ES-I3 (cell line): ENCODE data around the gene PRKCZ.

Experiments
- H3K36me3 ChIP-seq: 2 replicates; pipeline ENCODE4 v1.6.1; 2013; ENCODE audit warnings: mild to moderate bottlenecking, low read length, control low read depth, moderate library complexity; ENCODE audit not compliant: insufficient read depth
- H3K4me1 ChIP-seq: 2 replicates; pipeline ENCODE4 v1.6.1; 2013; ENCODE audit warnings: mild to moderate bottlenecking, control low read depth, low read length; ENCODE audit not compliant: insufficient read depth
- H3K9ac ChIP-seq: 2 replicates; pipeline ENCODE4 v1.6.1; 2013; ENCODE audit warnings: low read depth, mild to moderate bottlenecking, low read length, moderate library complexity
- H3K9me3 ChIP-seq: 2 replicates; pipeline ENCODE4 v1.6.1; 2013; ENCODE audit warnings: mild to moderate bottlenecking, low read length, moderate library complexity; ENCODE audit not compliant: control insufficient read depth, insufficient read depth

Gene PRKCZ

DNA sequence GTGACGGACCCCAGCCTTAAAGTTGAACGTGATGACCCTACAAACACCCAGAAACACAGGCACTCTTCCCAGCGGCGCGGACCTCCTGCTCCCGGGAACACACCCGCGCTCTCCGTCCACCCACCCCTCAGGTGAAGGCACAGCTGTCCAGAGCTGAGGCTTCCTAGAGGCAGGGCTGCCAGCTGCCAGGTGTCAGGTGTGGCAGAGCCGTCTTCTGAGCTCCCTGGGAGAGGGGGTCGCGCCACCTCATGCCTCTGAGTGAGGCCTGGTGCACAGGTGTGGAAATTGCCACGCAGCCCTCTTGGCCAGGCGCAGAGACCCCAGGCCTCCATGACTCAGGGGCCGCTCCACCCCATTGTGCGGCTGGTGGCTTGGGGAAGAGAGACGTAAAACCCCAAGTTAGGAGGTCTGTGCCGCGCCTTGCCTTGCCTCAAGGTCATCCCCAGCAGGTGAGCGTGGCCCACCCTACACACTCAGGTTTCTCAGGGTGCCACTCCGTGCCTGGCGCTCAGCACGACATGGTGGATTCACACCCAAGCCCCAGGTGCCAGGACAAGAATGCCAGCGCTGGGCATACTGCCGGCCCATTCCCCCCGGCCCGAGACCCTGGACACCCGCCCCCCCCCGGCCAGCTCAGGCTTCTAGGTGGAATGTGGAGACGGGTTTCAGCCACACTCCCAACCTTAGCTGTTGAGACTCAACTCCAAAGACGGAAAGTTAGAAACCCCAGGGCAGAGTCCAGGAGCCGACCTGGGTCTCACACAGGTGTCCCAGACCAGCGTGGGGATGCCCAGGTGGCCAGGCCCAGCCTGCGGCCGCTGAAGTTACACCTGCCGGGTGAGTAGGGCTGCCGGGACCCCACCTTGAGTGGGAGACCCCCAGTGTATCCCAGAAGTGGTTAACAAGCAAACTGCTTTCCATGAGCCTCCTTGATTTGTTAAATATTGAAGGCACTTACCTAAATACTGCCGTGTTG, 136.0 kb downstream of the PRKCZ start:
- Histone ChIP-seq H3K4me1 (no peaks in the 10 kb centered on the region; the same call in 1 of the 2 replicates), H3K9ac (no peak overlapping the region), H3K36me3 (no peaks in the 10 kb centered on the region; the same call in 1 of the 2 replicates), H3K9me3 (no peaks in the 10 kb centered on the region)

DNA sequence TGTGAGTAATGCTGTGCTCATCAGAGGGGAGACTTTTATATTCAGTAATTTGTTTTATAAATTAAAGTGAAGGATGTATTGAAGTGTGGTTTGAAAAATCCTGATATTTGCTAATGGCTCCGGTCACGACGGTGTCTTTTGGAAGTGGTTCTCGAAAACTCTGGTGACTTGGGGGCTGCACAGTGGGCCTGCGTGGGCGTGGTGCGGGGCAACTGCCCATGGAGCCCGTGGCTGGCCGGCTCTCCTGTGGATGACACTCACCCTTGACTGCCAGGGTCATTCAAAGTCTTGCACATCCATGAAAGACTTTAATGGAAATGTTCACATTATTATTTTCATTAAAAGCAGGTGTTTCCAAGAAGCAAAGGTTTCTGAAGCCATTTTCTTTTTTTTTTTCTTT, 136.7 kb downstream of the PRKCZ start:
- H3K4me1 ChIP-seq: no peaks in the 10 kb centered on the region; the same call in 1 of the 2 replicates
- H3K9ac ChIP-seq: no peak overlapping the region
- H3K9me3 ChIP-seq: no peaks in the 10 kb centered on the region
- no peaks in the 10 kb centered on the region; the same call in 1 of the 2 replicates for H3K36me3 ChIP-seq

DNA sequence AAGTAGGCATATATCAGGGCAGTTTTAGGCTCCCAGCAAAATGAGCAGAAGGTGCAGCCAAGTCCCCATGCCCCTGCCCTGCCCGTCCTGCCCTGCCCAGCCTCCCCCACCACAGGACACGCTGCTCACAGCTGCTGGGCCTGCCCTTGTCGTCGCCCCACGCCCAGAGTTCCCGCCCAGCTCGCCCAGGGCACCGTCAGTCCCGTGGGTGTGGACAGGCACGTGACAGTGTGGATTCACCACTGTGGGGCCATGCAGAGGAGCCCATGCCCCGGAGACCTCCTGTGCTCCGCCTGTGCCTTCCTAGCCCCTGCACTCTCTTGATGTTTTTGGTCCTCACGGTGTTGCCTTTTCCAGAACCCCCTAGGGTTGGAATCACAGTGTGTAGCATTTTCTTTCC, 137.4 kb downstream of the PRKCZ start:
- Histone ChIP-seq H3K4me1 (no peaks in the 10 kb centered on the region; the same call in 1 of the 2 replicates), H3K9ac (no peak overlapping the region), H3K36me3 (no peaks in the 10 kb centered on the region; the same call in 1 of the 2 replicates), H3K9me3 (no peaks in the 10 kb centered on the region)

DNA sequence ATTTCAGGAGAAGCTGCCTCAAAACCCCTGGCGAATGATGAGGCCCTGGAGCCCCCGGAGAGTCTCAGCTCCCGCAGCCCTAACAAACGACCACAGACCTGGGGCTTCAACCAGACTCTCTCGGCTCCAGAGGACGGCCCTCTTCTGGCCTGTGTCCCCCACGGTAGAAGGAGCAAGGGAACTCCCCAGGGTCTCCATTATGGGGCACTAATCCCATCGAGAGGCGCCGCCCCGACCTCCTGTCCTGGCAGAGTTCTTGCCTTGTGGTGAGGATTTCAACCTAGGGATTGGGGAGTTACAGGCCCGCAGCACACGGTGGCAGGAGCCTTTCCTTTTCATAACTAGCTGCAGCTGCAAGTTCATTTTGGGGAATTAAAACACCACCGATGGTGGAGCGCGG, 138.1 kb downstream of the PRKCZ start:
- Histone ChIP-seq H3K9me3 (no peaks in the 10 kb centered on the region), H3K36me3 (no peaks in the 10 kb centered on the region; the same call in 1 of the 2 replicates), H3K4me1 (no peaks in the 10 kb centered on the region; the same call in 1 of the 2 replicates), H3K9ac (no peak overlapping the region)

DNA sequence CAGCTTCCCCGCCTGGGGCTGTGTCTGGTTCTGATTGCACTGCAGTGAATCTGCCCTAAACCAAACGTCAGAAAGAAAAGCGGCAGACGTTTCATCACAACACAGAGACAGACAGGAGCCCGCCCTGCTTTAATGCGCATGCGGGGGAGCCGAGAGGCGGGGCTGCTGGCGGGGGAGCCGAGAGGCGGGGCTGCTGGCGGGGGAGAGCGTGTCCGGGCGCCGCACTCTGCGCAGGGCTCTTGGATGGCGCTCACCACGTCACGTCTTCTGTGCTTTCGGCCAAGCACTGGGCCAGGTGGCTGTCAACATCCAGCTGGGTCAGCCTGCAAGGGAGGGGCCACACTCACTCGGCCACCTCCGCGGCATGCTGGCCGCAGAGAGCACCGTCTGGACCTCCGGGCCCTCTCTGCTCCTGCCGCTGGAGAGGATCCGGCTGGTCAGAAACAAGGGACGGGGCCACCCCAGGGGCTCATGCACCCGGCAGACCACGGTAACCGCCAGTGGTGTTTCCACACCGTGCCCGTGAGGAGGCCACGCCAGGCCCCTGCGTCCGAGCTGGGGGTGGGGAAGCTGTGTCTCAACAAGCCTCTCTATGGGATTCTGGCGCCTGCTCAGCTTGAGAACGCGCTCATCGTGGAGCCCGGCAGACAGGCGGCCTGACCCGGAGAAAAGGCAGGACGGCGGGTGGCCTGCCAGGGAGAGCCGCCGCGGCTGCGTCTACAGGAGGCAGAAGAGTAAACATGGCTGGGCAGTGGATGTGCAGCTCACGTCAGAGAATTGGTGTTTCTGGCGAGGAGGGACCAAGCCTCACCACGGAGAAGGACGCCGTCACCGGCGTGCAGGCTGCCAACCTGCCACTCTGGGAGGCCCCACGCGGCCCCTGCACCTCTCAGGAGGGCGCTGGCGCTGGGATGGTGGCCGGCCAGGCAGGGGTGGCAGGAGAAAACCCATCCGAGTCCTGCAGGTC, 139.5 kb downstream of the PRKCZ start:
- Histone ChIP-seq H3K4me1 (no peaks in the 10 kb centered on the region; the same call in 1 of the 2 replicates), H3K9me3 (no peaks in the 10 kb centered on the region), H3K9ac (peak overlapping the region; percentile 36; the same call in 1 of the 2 replicates), H3K36me3 (no peaks in the 10 kb centered on the region; the same call in 1 of the 2 replicates)

DNA sequence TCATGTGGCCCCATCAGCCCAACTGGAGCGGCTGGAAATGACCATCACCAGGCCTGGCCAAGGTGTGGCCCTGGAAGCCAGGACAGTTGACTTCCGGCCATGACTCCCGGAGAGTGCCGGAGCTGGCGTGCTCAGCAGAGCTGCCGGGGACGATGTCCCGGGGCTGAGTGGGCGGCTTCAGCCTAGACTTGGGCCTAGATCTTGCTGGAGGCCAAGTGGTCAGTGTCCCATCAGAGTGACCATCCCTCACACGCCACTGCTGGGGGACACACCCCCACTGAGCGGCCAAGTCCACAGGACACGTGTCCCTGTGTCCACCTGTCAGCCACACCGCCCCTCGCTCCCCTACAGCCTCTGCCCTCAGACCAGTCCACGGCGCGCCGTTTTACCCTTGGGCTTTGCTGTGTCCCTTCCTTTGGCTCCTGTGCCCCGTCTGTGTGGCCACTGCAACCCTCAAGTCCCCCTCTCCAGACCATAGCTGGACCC, 140.3 kb downstream of the PRKCZ start:
- Histone ChIP-seq H3K36me3 (no peaks in the 10 kb centered on the region; the same call in 1 of the 2 replicates), H3K9ac (no peak overlapping the region), H3K9me3 (no peaks in the 10 kb centered on the region)

DNA sequence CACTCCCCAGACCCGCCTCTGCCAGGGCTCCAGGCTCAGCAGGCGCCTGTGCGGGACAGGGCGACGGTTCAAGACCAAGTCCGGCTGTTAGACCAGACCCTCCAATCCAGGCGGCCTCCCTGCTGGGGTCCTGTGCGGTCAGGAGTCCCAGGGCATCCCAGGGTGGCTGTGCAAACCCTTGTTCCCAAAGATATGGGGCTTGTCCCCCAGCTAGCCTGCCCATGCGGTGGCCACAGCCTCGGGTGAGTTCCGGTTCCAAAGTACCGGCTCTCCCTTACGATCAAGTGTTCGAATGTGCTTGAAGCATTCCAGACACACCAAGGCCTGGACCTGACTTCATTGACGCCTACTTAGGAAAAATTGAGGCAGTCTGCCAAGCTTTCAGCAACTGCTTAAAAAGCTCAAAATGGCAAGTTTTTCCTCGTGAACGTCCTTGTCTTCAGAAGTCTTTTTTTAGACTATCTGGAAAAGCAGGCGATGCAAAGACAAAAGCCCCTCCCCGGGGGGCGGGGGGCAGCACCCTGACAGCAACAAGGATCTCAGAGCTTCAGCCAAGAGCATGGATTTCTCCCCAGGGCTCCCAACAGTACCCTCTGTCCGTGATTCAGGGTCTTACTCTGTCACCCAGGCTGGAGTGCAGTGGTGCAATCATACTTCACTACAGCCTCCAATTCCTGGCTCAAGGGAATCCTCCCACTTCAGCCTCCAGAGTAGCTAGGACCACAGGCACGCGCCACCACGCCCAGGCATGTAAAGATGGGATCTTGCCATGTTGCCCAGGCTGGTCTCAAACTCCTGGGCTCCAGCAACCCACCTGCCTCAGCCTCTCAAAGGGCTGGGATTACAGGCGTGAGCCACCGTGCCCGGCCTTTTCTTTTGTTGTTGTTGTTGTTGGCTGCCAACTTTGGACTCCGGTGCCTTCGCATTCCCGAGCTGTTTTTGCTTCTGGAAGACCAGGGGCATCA, 142.1 kb downstream of the PRKCZ start:
- no peaks in the 10 kb centered on the region for H3K9me3 ChIP-seq
- no peaks in the 10 kb centered on the region; the same call in 1 of the 2 replicates for H3K4me1 ChIP-seq
- H3K36me3 ChIP-seq: no peaks in the 10 kb centered on the region
- no peak overlapping the region for H3K9ac ChIP-seq

More for the DNA sequence above, 140.3 kb downstream of the PRKCZ start:
- no peaks in the 10 kb centered on the region; the same call in 1 of the 2 replicates for H3K4me1 ChIP-seq

DNA sequence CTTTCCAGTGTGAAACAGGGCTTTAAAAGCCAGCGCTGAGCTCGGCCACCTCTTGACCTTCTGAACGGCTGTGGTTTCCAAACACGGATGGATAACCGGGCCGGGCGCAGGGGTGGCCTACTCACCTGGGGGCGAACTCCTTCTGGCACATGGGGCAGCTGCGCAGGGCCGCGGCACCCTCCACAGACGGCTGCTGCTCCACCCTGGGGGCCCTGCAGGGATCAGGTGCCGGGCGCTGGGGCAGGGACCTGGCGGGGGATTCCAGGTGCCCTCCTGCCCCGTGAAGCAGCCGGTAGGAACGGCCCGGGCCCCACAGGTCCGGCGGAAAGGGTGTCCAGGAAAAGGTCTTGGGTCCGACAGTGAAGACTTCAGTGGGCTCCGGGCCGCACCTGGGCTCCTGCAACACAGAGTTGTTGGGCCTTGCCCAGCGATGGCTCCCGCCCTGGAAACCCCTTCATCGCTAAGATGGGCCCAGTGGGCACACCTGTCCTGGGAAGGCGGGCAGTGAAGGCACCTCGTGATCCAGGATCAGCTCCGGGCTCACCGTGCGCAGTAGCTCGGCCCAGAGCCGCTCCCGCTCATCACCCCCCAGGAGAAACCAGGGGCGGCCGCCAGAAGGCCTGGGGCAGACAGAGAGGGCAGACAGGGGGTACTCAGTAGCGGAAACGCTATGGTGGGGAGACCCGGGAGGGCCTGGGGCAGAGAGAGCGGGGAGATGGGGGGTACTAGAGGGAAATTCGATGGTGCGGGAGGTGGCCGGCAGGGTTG, 143.5 kb downstream of the PRKCZ start:
- Histone ChIP-seq H3K9me3 (no peaks in the 10 kb centered on the region), H3K9ac (peak overlapping the region; percentile 67), H3K36me3 (no peaks in the 10 kb centered on the region), H3K4me1 (no peaks in the 10 kb centered on the region; the same call in 1 of the 2 replicates)

DNA sequence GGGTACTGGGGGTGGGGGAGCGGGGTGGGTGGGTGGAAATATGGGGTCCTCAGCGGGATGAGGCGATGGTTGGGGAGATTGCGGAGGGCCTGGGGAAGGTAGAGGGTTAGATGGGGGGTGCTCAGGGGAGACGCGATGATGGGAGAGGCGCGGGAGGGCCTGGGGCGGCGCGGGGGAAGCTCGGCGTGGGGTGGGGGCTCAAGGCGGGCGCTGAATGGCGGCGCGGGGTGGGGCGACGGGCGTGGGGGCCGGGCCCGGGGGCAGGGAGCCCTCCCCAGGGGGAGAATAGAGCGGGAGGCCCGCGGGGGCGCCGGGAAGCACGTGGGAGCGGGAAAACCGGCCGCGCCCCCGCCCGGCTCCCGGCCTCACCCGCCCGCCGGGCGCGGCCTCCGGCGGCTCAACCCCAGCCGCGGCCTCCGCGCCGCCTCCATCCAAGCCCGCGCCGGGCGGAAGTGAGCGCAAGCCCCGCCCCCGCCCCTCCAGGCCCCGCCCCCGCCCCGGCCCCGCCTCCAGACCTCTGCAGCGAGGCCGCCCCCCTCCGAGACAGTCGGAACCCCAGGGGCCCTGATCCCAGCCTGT, 144.2 kb downstream of the PRKCZ start, which contains the start of gene FAAP20:
TSS of gene FAAP20 (minus strand) at position 454 of the 579 bp plus-strand sequence. CDS start at position 431, 23 bp downstream.
- no peaks in the 10 kb centered on the region for H3K9me3 ChIP-seq
- H3K9ac ChIP-seq: peak within 1 kb of the TSS; percentile 67
- H3K4me1 ChIP-seq: no peaks in the 10 kb centered on the region; the same call in 1 of the 2 replicates
- H3K36me3 ChIP-seq: no peaks in the 10 kb centered on the region

DNA sequence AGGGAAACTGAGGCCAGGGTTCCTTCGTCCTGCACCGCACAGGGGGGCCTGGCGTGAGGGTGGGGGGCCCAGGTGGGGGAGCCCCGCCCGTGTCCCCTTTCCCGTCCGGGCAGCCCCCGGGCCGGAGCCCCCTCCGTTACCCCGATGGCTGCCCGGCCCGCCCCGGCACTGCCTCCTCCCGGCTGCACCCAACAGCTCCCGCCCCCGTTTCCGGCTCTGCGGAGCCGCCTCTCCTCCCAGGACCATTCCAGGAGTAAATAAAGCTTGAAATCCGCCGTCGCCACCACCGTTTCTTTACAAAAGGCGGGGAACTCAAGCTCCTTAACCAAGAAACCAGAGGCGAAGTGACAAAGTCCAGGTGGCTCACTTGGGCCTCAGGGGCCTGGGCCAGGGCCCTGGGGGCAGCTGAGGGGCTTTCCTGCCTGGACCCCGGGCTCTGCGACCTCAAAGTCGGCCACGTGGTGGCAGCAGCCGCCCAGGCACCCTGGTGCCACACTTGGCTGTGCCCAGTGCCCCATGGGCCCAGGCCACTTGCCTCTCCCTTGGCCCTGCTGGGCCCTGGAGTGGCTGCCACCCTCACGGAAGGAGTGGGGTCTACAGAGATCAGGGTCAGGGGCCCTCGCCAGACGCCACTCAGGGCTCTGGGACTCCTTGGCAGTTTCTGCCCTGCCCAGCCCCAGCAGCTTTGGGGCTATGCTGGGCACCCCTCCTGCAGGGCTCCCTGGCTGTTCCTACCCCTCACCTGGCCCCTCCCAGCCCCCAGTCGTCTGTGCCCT, 144.9 kb downstream of the PRKCZ start:
- no peaks in the 10 kb centered on the region for H3K9me3 ChIP-seq
- peak overlapping the region; percentile 42 for H3K9ac ChIP-seq
- no peaks in the 10 kb centered on the region for H3K36me3 ChIP-seq
- no peaks in the 10 kb centered on the region; the same call in 1 of the 2 replicates for H3K4me1 ChIP-seq

DNA sequence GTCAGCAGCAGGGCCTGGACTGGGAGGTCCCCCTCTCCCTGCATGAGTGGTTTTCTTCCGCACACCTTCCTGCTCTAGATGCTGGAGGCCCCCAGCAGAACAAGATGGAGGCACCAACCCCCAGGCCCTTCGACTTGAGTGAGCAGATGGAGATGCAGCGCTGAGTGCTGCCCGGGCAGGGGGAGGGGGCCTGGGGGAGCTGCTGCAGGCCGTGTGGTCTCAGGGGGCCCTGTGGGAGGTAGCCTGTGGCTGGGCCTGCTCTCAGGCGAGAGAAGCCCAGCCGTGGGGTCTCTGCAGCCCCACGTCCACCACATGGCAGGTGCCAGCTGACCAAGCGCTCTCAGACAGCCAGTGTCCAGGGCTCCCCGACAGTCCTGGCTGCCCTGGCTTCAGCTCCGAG, 145.6 kb downstream of the PRKCZ start:
- H3K4me1 ChIP-seq: no peaks in the 10 kb centered on the region; the same call in 1 of the 2 replicates
- H3K9ac ChIP-seq: no peak overlapping the region
- no peaks in the 10 kb centered on the region for H3K9me3 ChIP-seq
- no peaks in the 10 kb centered on the region for H3K36me3 ChIP-seq
